NCI-H187 (cell line): Measurements from ENCODE around the gene ZEB2.

Source experiments
- DNase-seq, 2 experiments: peaks; one replicate each; lab custom pipeline; 2025; lab: John Stamatoyannopoulos, UW

ZEB2 gene

GRCh38 chr2:144519934-144520731, at the start of gene ZEB2:
Gene ZEB2, minus strand, starts transcription at chr2:144520119. Its CDS starts 2,769 bp downstream, at chr2:144517350.
- DNase-seq: no peak

GRCh38 chr2:144567745-144568144, 47.8 kb upstream of the ZEB2 start:
- DNase-seq: no peak

GRCh38 chr2:144566448-144566847, 46.5 kb upstream of the ZEB2 start:
- no peak for DNase-seq

- no peak for DNase-seq
Observed at GRCh38 chr2:144560251-144560650, 40.3 kb upstream of the ZEB2 start.

GRCh38 chr2:144559681-144560080, 39.8 kb upstream of the ZEB2 start:
- DNase-seq: no peak

GRCh38 chr2:144559242-144559641, 39.3 kb upstream of the ZEB2 start:
- DNase-seq: no peak

GRCh38 chr2:144554492-144555210, 34.7 kb upstream of the ZEB2 start:
- DNase-seq: no peak

- no peak for DNase-seq
Observed at GRCh38 chr2:144553379-144553778, 33.5 kb upstream of the ZEB2 start.

- DNase-seq: no peak
Observed at GRCh38 chr2:144552821-144553220, 32.9 kb upstream of the ZEB2 start.

GRCh38 chr2:144550911-144551310, 31.0 kb upstream of the ZEB2 start:
- DNase-seq: no peak

GRCh38 chr2:144550084-144550483, 30.2 kb upstream of the ZEB2 start:
- no peak for DNase-seq

GRCh38 chr2:144548532-144549191, 28.7 kb upstream of the ZEB2 start:
- no peak for DNase-seq

- no peak for DNase-seq
Observed at GRCh38 chr2:144548088-144548487, 28.2 kb upstream of the ZEB2 start.

- DNase-seq: no peak
Observed at GRCh38 chr2:144547494-144547893, 27.6 kb upstream of the ZEB2 start.

- no peak for DNase-seq
Observed at GRCh38 chr2:144546933-144547332, 27.0 kb upstream of the ZEB2 start.

GRCh38 chr2:144545787-144546186, 25.9 kb upstream of the ZEB2 start:
- DNase-seq: no peak

- DNase-seq: no peak
Observed at GRCh38 chr2:144544053-144544452, 24.1 kb upstream of the ZEB2 start.

GRCh38 chr2:144541396-144541795, 21.5 kb upstream of the ZEB2 start:
- DNase-seq: no peak

GRCh38 chr2:144539289-144539782, 19.4 kb upstream of the ZEB2 start:
- no peak for DNase-seq

GRCh38 chr2:144535300-144535699, 15.4 kb upstream of the ZEB2 start:
- no peak for DNase-seq

- DNase-seq: no peak
Observed at GRCh38 chr2:144533221-144533620, 13.3 kb upstream of the ZEB2 start.

GRCh38 chr2:144530596-144530995, 10.7 kb upstream of the ZEB2 start:
- DNase-seq: no peak

GRCh38 chr2:144529841-144530240, 9.9 kb upstream of the ZEB2 start:
- DNase-seq: no peak
